Muscle layer of colon (tissue), 2 donors: Measurements from ENCODE around the gene SCN3B.

ENCODE experiments used
- H3K27ac ChIP-seq: one replicate; pipeline ENCODE4 v1.7.0; 2013; ENCODE audit warnings: low read depth, mild to moderate bottlenecking, low read length, moderate library complexity
- H3K27me3 ChIP-seq, 2 donors: one replicate each; pipeline ENCODE4 v1.7.0; 2013; ENCODE audit warnings: low read length in 2 of 2, mild to moderate bottlenecking in 2 of 2; ENCODE audit not compliant: insufficient read depth in 2 of 2, control insufficient read depth in 1 of 2
- H3K36me3 ChIP-seq: one replicate; pipeline ENCODE4 v1.7.0; 2013; ENCODE audit warnings: mild to moderate bottlenecking, low read length; ENCODE audit not compliant: insufficient read depth
- H3K4me1 ChIP-seq: one replicate; pipeline ENCODE4 v1.7.0; 2013; ENCODE audit warnings: mild to moderate bottlenecking, low read length; ENCODE audit not compliant: insufficient read depth
- H3K4me3 ChIP-seq, 2 donors: one replicate each; pipeline ENCODE4 v1.7.0; 2013; ENCODE audit warnings: low read length in 2 of 2, low read depth in 1 of 2, mild to moderate bottlenecking in 1 of 2, moderate library complexity in 1 of 2
- H3K9ac ChIP-seq: one replicate; pipeline ENCODE4 v1.7.0; 2013; ENCODE audit warnings: low read length
- H3K9me3 ChIP-seq: one replicate; pipeline ENCODE4 v1.7.0; 2013; ENCODE audit warnings: mild to moderate bottlenecking, low read length
- donor health status: abdominal sarcoma.
- donor health status: Adenocarcinoma of cecum.

The SCN3B gene

GRCh38 chr11:123594188-123594901 is 60.1 kb downstream of the SCN3B start:
- H3K9me3 ChIP-seq = no peaks in the 10 kb centered on the region
- no peaks in the 10 kb centered on the region for H3K27me3 ChIP-seq
- no peaks in the 10 kb centered on the region for H3K4me1 ChIP-seq
- no peaks in the 10 kb centered on the region for H3K36me3 ChIP-seq
- no peak overlapping the region for H3K27ac ChIP-seq
- no peak overlapping the region for H3K4me3 ChIP-seq
- H3K9ac ChIP-seq = no peak overlapping the region

GRCh38 chr11:123593570-123593969 is 60.9 kb downstream of the SCN3B start:
- no peaks in the 10 kb centered on the region for H3K36me3 ChIP-seq
- H3K9ac ChIP-seq = no peak overlapping the region
- H3K4me1 ChIP-seq = no peaks in the 10 kb centered on the region
- no peak overlapping the region for H3K27ac ChIP-seq
- no peaks in the 10 kb centered on the region for H3K27me3 ChIP-seq
- no peaks in the 10 kb centered on the region for H3K9me3 ChIP-seq
- no peak overlapping the region for H3K4me3 ChIP-seq

GRCh38 chr11:123590296-123590912 is 64.0 kb downstream of the SCN3B start:
- Histone ChIP-seq H3K4me1 (no peaks in the 10 kb centered on the region), H3K36me3 (no peaks in the 10 kb centered on the region), H3K27me3 (no peaks in the 10 kb centered on the region), H3K9me3 (no peaks in the 10 kb centered on the region), H3K4me3 (no peak overlapping the region), H3K9ac (no peak overlapping the region), H3K27ac (no peak overlapping the region)

GRCh38 chr11:123588864-123589262 is 65.6 kb downstream of the SCN3B start:
- H3K27ac ChIP-seq = no peak overlapping the region
- H3K27me3 ChIP-seq = no peaks in the 10 kb centered on the region
- H3K4me1 ChIP-seq = no peaks in the 10 kb centered on the region

GRCh38 chr11:123588117-123588863 is 66.1 kb downstream of the SCN3B start:
- no peaks in the 10 kb centered on the region for H3K36me3 ChIP-seq
- H3K4me1 ChIP-seq = no peaks in the 10 kb centered on the region
- H3K4me3 ChIP-seq = no peak overlapping the region
- no peak overlapping the region for H3K9ac ChIP-seq
- H3K27me3 ChIP-seq = no peaks in the 10 kb centered on the region
- no peaks in the 10 kb centered on the region for H3K9me3 ChIP-seq
- H3K27ac ChIP-seq = no peak overlapping the region

More at GRCh38 chr11:123588864-123589262, 65.6 kb downstream of the SCN3B start:
- Histone ChIP-seq H3K9me3 (no peaks in the 10 kb centered on the region), H3K9ac (no peak overlapping the region), H3K36me3 (no peaks in the 10 kb centered on the region), H3K4me3 (no peak overlapping the region)

- no peaks in the 10 kb centered on the region for H3K9me3 ChIP-seq
- H3K27me3 ChIP-seq = no peaks in the 10 kb centered on the region
- H3K27ac ChIP-seq = no peak overlapping the region
- no peak overlapping the region for H3K4me3 ChIP-seq
- no peak overlapping the region for H3K9ac ChIP-seq
- no peaks in the 10 kb centered on the region for H3K36me3 ChIP-seq
- H3K4me1 ChIP-seq = no peaks in the 10 kb centered on the region
These were observed 66.9 kb downstream of the SCN3B start for GRCh38 chr11:123587559-123587958.

- Histone ChIP-seq H3K36me3 (no peaks in the 10 kb centered on the region), H3K9me3 (no peaks in the 10 kb centered on the region), H3K4me1 (no peaks in the 10 kb centered on the region), H3K9ac (no peak overlapping the region), H3K27me3 (no peaks in the 10 kb centered on the region), H3K4me3 (no peak overlapping the region), H3K27ac (no peak overlapping the region)
These were observed 67.4 kb downstream of the SCN3B start for GRCh38 chr11:123587044-123587443.

GRCh38 chr11:123586568-123586967 is 67.9 kb downstream of the SCN3B start:
- no peak overlapping the region for H3K27ac ChIP-seq
- H3K27me3 ChIP-seq = no peaks in the 10 kb centered on the region
- no peaks in the 10 kb centered on the region for H3K9me3 ChIP-seq
- no peak overlapping the region for H3K9ac ChIP-seq
- H3K4me3 ChIP-seq = no peak overlapping the region
- no peaks in the 10 kb centered on the region for H3K36me3 ChIP-seq
- H3K4me1 ChIP-seq = no peaks in the 10 kb centered on the region

- Histone ChIP-seq H3K27me3 (no peaks in the 10 kb centered on the region), H3K27ac (no peak overlapping the region), H3K9me3 (no peaks in the 10 kb centered on the region), H3K4me3 (no peak overlapping the region), H3K9ac (no peak overlapping the region), H3K4me1 (no peaks in the 10 kb centered on the region), H3K36me3 (no peaks in the 10 kb centered on the region)
These were observed 68.7 kb downstream of the SCN3B start for GRCh38 chr11:123585706-123586105.

- Histone ChIP-seq H3K4me3 (no peak overlapping the region), H3K27ac (no peak overlapping the region), H3K27me3 (no peaks in the 10 kb centered on the region), H3K9ac (no peak overlapping the region), H3K9me3 (no peaks in the 10 kb centered on the region), H3K36me3 (no peaks in the 10 kb centered on the region), H3K4me1 (no peaks in the 10 kb centered on the region)
These were observed 69.2 kb downstream of the SCN3B start for GRCh38 chr11:123585206-123585605.

GRCh38 chr11:123584737-123585136 is 69.7 kb downstream of the SCN3B start:
- H3K4me3 ChIP-seq = no peak overlapping the region

More at GRCh38 chr11:123584737-123585136, 69.7 kb downstream of the SCN3B start:
- Histone ChIP-seq H3K27me3 (no peaks in the 10 kb centered on the region), H3K27ac (no peak overlapping the region), H3K4me1 (no peaks in the 10 kb centered on the region), H3K9me3 (no peaks in the 10 kb centered on the region), H3K9ac (no peak overlapping the region), H3K36me3 (no peaks in the 10 kb centered on the region)
